Measurements from ENCODE around the gene AP4M1. TPM values are rescaled to one million over a fixed set of nuclear protein-coding genes. Genes with fewer than 3 reads are reported as not detected.

The AP4M1 gene
- total and polyA plus RNA-seq, 9 of the 15 experiments (the other 6 are each of a cell fraction or from before 2014, with no cell fraction given) = 1.3 to 30.9 (median 14.1) TPM

- no peak for TF ChIP-seq BRF2 (IDR thresholded peaks at IDR 0.05; ENCODE audit: borderline replicate concordance, insufficient read depth, insufficient read length)
- TF ChIP-seq DDX20 (tag; IDR thresholded peaks at IDR 0.05; ENCODE audit: low read depth) = no peak
- TF ChIP-seq MECOM (CRISPR knock-in tag; IDR thresholded peaks at IDR 0.05) = no peak
- TF ChIP-seq ZBTB1 (CRISPR knock-in tag; IDR thresholded peaks at IDR 0.05; ENCODE audit: borderline replicate concordance, low read depth) = no peak
- TF ChIP-seq POLR2AphosphoS2 (IDR thresholded peaks at IDR 0.05; ENCODE audit: low read length) = no peak
- TF ChIP-seq SUPT5H (IDR thresholded peaks at IDR 0.05) = no peak
- TF ChIP-seq ZNF354B (CRISPR knock-in tag; IDR thresholded peaks at IDR 0.05) = no peak
- no peak for TF ChIP-seq ZNF696 (CRISPR knock-in tag; conservative IDR thresholded peaks at IDR 0.05)
- TF ChIP-seq UBTF (IDR thresholded peaks at IDR 0.05; ENCODE audit: borderline replicate concordance in 1 of 2, low read depth in 2 of 2, low read length in 2 of 2) = no peak
- no peak for TF ChIP-seq ZNF699 (CRISPR knock-in tag; IDR thresholded peaks at IDR 0.05; ENCODE audit: insufficient replicate concordance)
- TF ChIP-seq HNRNPLL (IDR thresholded peaks at IDR 0.05; ENCODE audit: low read depth, low read length, poor library complexity, severe bottlenecking) = no peak
- TF ChIP-seq NFATC3 (IDR thresholded peaks at IDR 0.05) = no peak
- TF ChIP-seq ZNF717 (CRISPR knock-in tag; IDR thresholded peaks at IDR 0.05) = no peak
- TF ChIP-seq SIN3B (IDR thresholded peaks at IDR 0.05; ENCODE audit: low read depth) = peak; percentile 82; the same call in 1 of the 2 replicates
- TF ChIP-seq POLR2AphosphoS5 (IDR thresholded peaks at IDR 0.05; ENCODE audit: control insufficient read depth, insufficient read depth, low read depth, low read length) = peak; percentile 57
- TF ChIP-seq TAF15 (IDR thresholded peaks at IDR 0.05; ENCODE audit: low read depth, low read length) = no peak
- no peak for TF ChIP-seq TRIM28 (IDR thresholded peaks at IDR 0.05)
- no peak; the same call in 1 of the 2 replicates for TF ChIP-seq CC2D1A (IDR thresholded peaks at IDR 0.05)
- no peak for TF ChIP-seq TSC22D4 (tag; IDR thresholded peaks at IDR 0.05)
- no peak for TF ChIP-seq ZNF398 (CRISPR knock-in tag; IDR thresholded peaks at IDR 0.05)
- TF ChIP-seq ZFP91 (CRISPR knock-in tag; IDR thresholded peaks at IDR 0.05) = no peak
- TF ChIP-seq NELFE (IDR thresholded peaks at IDR 0.05; ENCODE audit: insufficient read depth, insufficient read length) = no peak
- TF ChIP-seq FOXJ3 (CRISPR knock-in tag; IDR thresholded peaks at IDR 0.05) = no peak
Measured at GRCh38 chr7:100100420-100101015, 925 bp upstream of the AP4M1 start (continued).

Measured in K562 (cell line).